Left cardiac atrium (tissue), 4 donors: ENCODE results near the gene AFAP1L2. TPM values are rescaled to one million over a fixed set of nuclear protein-coding genes. Genes with fewer than 3 reads are reported as not detected.

Source experiments
- ATAC-seq, 2 donors: fragments of 200-7000 bp; cut with Tn5 transposase; one replicate each; pipeline ENCODE4 v1.9.1; 2020; ENCODE audit warnings: mild to moderate bottlenecking in 2 of 2, moderate library complexity in 2 of 2
- DNase-seq: peaks from one replicate; pipeline ENCODE4 v3.0.0-alpha.2; 2020
- intact Hi-C, 2 donors: fragments of 100-400 bp; cut with DNase I; formaldehyde crosslinking; loops; one replicate each; pipeline versions ENCODE4 v1.14.1 to v1.15.1; 2022 to 2023
- total RNA-seq, 2 donors: library from RNA; stranded (reverse); fragmentation: NEBNext Ultra II Directional; extraction: Animal tissue kit (Norgen Biotek cat#: 25700); gene quantifications; one replicate each; pipeline ENCODE4 v1.2.1, GENCODE V29; 2021
- donor health status: DM: no; HTN: yes; CAD: no.
- donor health status: DM: no; HTN: yes; CAD: no; lungs with severe emphysema.
- donor health status: DM: yes; HTN: yes; CAD: no.
- donor health status: Dilated cardiomyopathy.

AFAP1L2 gene
- total RNA-seq, 2 donors from 2014 or later = 5.5 to 7.6 TPM

DNA sequence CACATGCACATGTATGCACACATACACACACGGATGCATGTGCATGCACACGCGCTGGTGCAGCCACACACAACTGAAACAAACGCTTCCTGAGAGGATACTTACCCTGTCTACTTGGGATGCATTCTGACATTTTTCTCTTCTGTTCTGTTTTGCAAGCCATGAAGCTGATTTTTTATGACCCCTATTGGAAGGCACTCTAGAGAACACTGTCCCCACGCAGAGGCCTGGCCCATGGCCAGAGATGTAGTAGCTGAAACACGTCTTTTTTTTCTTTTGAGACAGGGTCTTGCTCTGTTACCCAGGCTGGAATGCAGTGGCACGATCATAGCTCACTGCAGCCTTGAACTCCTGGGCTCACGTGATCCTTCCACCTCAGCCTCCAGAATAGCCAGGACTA is 117.4 kb downstream of the AFAP1L2 start:
- DNase-seq = no peak
- ATAC-seq = no peak
- intact Hi-C loops = no loop called here

DNA sequence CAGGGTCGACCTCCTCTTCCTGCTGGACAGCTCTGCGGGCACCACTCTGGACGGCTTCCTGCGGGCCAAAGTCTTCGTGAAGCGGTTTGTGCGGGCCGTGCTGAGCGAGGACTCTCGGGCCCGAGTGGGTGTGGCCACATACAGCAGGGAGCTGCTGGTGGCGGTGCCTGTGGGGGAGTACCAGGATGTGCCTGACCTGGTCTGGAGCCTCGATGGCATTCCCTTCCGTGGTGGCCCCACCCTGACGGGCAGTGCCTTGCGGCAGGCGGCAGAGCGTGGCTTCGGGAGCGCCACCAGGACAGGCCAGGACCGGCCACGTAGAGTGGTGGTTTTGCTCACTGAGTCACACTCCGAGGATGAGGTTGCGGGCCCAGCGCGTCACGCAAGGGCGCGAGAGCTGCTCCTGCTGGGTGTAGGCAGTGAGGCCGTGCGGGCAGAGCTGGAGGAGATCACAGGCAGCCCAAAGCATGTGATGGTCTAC is 118.3 kb downstream of the AFAP1L2 start:
- intact Hi-C loops = no loop called here
- ATAC-seq = no peak
- no peak for DNase-seq

DNA sequence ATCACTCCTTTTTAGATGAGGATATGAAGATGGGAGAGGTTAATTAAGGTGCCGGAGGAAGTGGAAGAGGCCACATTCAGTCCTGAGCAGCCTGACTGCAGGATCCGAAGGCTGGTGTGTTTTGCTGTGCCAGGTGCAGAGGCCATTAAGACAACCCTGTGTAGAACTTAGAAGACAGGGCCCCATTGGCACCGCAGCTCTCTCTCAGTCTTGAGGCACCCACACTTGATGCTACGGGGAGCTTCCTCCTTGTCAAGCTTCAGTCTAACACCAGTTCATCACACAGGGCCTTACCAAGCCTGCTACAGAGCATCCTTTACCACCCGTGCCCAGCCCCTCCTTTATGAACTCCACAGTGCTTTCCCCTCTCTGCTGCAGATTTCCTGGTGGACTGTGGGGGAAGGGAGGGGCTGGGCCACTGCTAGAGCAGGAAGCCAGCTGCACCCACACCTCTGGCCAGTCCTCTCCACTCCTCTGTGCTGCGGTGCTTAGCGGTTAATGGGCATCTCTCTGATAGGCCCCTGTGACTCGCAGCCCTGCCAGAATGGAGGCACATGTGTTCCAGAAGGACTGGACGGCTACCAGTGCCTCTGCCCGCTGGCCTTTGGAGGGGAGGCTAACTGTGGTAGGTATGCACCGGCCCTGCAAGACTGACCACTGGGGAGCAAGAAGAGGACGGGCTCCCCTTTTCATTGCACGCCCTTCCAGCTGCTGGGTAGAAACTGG is 119.8 kb downstream of the AFAP1L2 start:
- intact Hi-C loops = no loop called here
- no peak for DNase-seq
- ATAC-seq = no peak

DNA sequence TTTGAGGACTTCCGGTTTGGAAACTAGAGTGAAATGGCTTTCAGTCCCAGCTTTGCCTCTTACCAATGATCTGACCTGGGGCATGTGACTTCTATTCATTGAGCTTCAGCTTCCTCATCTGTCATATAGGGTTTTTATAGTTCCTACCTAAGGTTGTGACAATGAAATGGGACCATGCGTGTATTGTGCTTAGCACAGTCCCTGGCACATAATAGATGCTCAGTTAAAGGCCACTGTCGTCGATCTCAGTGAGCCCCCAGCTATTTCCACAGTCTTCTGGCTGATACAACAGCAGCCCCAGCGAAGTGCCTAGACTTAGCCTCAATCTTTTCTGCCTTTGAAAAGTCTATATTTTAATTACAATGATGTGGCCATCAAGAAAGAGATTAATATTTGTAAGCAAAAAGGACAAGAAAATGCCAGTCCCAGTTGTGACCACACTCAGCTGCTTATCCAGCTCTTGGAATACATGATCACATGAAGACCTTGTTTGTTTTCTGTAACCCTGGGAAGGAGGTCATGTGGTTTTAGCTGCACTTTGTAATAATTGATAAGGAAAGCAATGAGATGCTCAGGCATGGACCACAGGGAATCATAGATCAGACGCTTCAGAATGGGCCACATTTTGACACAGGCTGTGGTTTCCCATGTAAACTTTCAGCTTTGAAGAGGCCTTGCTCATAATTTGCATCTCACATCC is 120.6 kb downstream of the AFAP1L2 start:
- DNase-seq = no peak
- intact Hi-C loops = no loop called here
- no peak for ATAC-seq

DNA sequence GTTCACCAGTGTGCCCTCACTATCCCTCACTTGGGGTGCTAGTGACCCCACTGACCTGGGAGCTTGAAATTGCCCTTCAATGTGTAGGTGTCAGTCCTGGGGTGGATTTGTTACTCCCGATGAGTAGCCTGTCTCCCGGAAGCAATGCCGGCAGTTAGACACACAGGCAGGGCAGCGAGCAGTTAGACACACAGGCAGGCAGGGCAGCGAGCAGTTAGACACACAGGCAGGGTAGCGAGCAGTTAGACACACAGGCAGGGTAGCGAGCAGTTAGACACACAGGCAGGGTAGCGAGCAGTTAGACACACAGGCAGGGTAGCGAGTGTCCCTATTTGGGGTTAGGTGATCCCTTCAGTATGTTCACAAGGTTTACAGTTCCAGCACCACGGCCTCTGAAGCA is 121.2 kb downstream of the AFAP1L2 start:
- intact Hi-C loops = no loop called here
- ATAC-seq = no peak
- no peak for DNase-seq

DNA sequence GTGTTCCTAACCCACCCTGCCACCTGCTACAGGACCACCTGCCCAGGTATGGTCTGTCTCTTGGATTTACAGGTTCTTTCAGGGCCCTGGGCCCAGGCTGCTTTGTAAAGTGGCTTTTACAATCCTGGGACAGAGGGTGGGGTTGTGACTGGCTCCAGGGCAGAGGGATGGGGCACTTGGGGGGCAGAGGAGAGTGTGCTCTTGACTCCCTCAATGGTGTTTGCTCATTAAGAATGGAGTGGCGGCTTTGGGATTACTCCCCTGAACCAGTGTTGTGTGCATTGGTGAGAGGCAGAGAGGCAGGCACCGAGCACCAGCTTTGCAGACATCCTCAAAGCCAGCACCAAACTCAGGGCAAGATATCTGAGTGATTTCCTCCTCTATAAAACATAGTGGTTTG is 121.8 kb downstream of the AFAP1L2 start:
- DNase-seq (no peak), ATAC-seq (no peak)
- intact Hi-C loops = no loop called here

DNA sequence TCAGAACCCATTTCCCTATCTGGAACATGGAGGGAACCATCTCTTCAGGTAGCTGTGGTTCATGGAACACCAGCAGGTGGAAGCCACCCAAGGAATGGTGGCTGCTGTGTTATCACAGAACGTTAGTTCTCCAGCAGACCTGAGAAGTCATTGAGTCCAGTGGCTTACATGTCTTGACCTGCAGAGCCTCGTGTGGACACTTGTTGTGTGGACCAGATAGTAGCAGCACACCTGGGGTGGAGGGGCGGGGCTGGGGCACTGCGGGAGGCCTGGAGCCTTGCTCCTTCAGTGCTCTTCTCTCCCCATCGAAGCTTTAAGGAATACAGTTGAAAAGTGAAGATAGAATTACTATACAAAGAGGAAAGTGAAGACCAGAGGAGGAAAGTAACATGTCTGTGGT is 122.8 kb downstream of the AFAP1L2 start:
- intact Hi-C loops = no loop called here
- DNase-seq = no peak
- no peak for ATAC-seq

DNA sequence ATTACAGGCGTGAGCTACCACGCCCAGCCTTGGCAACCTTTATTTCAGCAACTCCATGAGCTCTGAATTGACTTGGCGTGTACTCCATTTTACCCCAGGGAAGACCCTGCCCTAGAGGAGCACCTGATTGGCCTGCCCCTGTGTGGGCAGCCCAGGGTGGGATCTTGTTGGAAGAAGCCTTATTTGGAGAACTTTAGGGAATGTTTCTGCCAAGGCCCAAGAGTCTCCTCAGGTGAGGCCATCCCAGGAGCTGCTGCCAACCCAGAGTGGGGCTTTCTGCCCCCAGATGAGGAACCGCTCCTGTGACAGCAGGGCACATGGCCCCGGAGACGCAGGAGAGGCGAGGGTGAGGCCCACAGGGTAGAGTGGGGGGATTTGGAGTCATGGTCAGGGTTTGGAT is 123.3 kb downstream of the AFAP1L2 start:
- intact Hi-C loops = no loop called here
- no peak for DNase-seq
- no peak for ATAC-seq

DNA sequence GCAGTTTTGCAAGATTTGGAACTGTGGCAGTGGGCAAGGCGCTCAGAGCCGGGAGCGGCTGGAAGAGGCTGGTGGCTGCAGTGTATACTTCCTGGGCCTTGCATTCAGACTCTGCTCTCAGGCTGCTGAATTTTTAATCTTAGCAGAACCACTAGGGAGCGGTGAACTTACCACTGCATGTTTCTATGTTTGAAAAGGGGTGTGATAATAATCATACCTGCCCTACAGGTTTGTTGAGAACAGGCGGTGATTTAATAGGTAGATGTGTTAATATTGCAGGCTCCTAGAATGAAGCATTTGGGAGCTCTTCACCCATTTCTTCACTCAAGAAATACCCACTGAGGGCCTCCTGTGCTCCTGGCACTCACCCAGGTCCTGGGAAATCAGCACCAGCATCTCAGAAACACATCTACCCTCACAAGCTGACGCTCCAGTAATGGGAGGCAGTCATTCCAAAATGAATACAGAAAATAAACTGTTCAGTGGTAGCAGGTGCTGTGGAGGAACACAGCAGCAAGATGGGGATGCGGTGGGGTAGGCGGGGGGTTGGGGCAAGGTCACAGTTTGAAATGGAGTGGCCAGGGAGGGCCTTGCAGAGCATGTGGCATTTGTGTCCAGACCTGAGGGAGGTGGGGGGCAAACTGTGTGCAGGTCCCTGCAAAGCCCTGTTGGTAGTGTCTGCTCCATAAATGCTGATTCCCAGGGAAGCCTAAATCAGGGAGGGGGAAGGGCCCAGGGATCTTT is 124.2 kb downstream of the AFAP1L2 start:
- intact Hi-C loops = no loop called here
- DNase-seq (no peak), ATAC-seq (no peak)

DNA sequence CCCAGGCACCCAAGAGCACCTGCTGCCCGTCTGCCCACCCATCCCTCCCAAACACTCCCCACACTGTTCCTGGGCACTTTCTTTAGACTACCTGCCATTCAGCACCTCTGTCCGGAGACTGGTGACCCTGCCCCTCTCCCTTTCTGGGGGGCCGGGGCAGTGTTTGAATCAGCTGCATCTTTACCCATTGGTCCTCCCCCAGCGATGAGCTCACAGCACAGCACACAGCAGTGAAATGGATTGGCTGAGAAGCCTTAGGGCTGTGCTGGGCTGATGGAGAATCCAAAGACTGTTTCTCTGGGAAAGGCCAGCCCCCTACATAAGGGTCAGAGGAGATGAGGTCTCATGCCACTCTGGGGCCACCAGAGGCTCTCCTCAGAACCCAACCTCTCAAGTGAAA is 125.0 kb downstream of the AFAP1L2 start:
- intact Hi-C loops = no loop called here
- ATAC-seq = no peak
- no peak for DNase-seq

DNA sequence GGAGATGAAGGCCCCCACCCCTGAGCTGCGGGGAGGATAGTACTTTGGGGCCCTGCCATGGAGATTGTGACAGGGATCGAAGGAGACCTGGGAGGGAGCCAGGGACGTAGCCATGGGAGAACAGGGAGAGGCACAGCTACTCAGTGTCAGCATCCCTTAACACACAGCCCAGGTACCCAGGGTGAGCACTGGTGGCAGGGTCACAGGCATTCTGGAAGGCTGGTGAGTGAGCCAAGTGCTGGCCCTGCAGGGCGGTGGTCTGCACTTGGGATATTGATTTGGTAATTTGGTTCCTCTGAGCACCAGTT is 125.5 kb downstream of the AFAP1L2 start:
- intact Hi-C loops = no loop called here
- no peak for DNase-seq
- ATAC-seq = no peak

DNA sequence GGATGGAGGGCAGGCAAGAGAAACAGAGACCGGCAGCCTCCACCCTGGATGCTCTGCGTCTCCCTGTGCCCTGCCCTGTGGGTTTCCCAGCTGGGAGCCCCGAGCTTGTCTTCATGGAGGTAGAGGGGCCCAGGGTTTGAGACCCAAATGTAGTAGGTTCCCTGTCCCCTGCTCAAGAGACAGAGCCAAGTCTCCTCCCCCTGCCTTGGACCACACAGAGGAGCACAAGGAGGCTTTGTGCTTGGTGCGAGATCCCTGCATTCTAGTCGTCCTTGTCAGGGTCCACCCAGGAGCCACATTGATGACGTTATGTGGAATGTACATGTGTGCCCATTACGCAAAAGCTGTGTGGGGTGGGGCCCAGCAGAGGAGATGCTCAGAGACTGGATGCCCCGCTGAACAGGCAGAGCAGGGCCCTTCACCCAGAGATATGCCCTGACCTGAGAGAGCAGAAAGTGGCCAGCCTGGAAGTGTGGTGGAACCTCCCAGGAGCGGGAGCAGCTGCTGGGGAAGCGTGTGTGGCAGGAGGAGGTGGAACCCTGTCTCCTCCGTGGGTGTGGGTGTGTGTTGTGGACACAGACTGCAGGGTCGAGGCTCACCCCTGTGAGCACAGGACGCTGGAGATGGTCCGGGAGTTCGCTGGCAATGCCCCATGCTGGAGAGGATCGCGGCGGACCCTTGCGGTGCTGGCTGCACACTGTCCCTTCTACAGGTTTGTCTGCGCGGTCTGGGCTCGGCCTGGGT is 126.0 kb downstream of the AFAP1L2 start:
- intact Hi-C loops = no loop called here
- ATAC-seq = no peak
- DNase-seq = no peak

DNA sequence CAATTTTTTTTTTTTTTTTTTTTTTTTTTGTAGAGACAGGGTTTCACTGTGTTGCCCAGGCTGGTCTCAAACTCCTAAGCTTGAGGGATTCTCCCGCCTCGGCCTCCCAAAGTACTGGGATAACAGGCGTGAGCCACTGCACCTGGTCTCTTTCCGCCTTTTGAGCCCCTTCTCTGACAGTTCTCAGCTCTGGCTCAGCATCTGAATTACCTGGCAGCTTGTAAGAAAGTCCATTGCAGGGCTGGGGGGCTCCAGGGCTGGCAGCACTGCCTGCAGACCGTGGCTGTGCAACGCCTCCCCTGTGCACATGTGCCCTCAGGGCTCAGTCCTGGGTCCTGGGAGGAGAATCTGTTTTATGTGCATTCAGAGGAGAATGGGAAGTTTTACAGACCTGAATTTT is 127.6 kb downstream of the AFAP1L2 start:
- no peak for ATAC-seq
- no peak for DNase-seq
- intact Hi-C loops = no loop called here

DNA sequence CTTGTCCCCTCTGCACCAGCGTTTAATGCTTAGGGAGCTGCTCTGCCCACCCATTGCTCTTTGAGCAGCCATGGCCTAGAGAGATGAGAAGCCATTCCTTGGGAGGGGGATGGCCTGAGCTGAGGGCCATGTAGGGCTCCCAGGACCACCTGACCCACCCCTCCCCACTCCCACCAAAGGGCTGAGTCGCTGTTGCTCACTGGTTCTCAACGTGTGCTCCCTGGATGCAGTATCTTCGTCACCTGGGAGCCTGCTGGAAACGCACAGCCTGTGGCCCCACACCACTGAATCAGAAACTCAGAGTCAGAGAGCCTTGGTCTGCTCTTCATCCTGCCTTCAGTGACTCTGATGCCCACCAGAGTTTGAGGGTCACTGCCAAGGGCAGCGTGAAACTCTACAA is 128.2 kb downstream of the AFAP1L2 start:
- intact Hi-C loops = no loop called here
- no peak for DNase-seq
- no peak for ATAC-seq

DNA sequence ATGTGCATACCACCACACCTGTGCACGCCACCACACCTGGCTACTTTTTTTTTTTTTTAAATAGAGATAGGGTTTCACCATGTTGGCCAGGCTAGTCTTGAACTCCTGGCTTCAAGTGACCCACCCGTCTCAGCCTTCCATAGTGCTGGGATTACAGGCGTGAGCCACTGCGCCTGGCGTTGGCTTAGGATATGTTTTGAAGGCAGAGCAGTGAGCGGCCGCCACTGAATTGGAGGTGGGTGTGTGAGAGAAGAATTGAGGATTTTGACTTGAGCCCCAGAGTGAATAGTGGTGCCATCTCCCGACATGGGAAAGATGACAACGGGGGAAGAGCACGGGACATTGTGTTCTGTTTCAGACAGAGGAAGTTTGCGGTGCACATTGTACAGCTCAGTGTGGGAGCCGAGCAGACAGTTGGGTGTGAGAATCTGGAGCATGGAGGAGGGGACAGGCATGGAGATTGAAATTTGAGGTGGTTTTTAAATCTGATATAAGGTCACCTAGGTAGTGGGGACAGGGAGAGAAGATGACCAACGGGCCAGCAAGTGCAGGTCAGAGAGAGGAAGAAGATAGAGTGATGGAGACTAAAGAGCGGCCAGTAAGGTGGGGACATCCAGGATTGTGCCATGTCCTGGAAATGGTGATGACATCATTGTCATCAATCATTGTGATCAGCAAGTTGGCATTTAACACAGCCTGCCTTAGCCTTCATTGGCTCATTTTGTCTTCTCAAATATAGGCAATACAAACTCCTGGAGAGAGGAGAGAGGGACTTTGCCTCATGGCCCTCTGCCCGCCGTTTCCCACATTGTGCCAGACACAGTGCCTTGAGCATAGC is 129.5 kb downstream of the AFAP1L2 start:
- intact Hi-C loops = no loop called here
- DNase-seq (no peak), ATAC-seq (no peak)

DNA sequence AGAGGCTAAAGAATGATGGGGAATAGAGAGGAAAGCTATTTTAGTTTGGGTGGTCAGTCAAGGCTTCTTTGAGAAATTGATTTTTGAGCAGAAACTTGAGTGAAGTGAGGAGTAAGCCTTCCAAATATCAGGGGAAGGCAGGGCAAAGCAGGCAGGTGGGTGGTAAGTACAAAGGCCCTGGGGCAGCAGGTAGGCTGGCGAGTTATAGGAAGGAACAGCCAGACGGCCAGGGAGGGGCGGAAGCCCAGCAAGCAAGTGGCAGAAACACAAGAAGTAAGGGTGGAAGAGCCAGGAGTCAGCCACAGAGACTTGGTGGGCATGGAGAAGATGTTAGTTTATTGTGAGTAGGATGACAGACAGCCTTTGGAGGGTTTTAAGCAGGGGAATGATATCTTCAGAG is 130.4 kb downstream of the AFAP1L2 start:
- ATAC-seq = no peak
- intact Hi-C loops = no loop called here
- no peak for DNase-seq

DNA sequence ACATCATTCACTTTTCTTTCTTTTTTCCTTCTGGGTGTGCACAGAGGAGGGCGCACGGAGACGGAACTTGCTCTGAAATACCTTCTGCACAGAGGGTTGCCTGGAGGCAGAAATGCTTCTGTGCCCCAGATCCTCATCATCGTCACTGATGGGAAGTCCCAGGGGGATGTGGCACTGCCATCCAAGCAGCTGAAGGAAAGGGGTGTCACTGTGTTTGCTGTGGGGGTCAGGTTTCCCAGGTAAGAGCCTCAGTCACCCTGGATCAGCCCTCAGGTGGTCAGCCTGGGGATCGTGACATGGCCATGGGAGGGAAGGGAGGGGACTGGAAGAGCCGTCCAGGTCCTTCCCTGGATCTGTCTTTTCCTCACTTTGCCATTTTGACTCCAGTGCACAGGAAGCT is 131.6 kb downstream of the AFAP1L2 start:
- ATAC-seq = no peak
- no peak for DNase-seq
- intact Hi-C loops = no loop called here

DNA sequence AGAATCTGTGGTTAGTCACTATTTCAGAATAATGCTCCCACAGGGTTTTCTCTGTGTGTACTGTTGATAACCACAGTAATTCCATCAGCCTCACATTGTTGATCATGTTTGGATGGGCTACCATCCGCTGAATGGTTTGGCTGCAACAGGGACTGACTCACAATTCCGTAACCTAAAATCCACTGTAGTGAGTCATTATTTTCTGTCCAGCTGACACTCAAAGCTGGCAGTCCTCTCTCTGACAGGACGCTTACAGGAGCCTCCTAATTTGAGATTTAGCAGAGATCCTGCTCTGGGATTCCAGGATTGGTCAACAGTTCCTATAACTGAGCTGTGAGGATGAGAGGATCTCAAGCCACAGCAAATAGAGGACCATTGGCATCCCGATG is 132.5 kb downstream of the AFAP1L2 start:
- DNase-seq = peak; percentile 49
- peak; percentile 84 to 95 for ATAC-seq
- intact Hi-C loops = no loop called here
